K562 (cell line): ENCODE measurements around the gene DXO.

Source experiments
- CTCF ChIP-seq, 3 experiments: IDR thresholded peaks in 2 of 3; conservative IDR thresholded peaks in 1 of 3; 2 replicates each; pipeline ENCODE4 v1.5.1; 2011 to 2012; ENCODE audit warnings: low read length in 3 of 3, mild to moderate bottlenecking in 3 of 3, control low read depth in 2 of 3, improper control_type of control experiment in 1 of 3, inconsistent platforms in 1 of 3, low read depth in 1 of 3, mixed read lengths in 1 of 3, moderate library complexity in 1 of 3; ENCODE audit not compliant: insufficient read depth in 2 of 3
- HDAC1 ChIP-seq, 2 experiments: fragments of 450-650 bp; IDR thresholded peaks; 2 replicates each; pipeline ENCODE4 v1.6.1; 2016 to 2017; ENCODE audit warnings: inconsistent platforms in 1 of 2, mild to moderate bottlenecking in 1 of 2, moderate library complexity in 1 of 2
- KDM5B ChIP-seq: fragments of 200-600 bp; sonication (generic); IDR thresholded peaks from 2 replicates; pipeline ENCODE4 v1.6.1; 2012; ENCODE audit warnings: low read depth, mild to moderate bottlenecking, moderate library complexity, low read length, control low read depth, inconsistent platforms; ENCODE audit not compliant: insufficient replicate concordance
- TAF7 ChIP-seq: fragments of 450-650 bp; IDR thresholded peaks from 2 replicates; pipeline ENCODE4 v1.6.1; 2016; ENCODE audit warnings: missing genetic modification characterization, missing compliant biosample characterization

GRCh38 chr6:31943742-31944141 is 28.2 kb downstream of the DXO start:
- TF ChIP-seq KDM5B: no peak
- no peak for TF ChIP-seq TAF7 (tag)
- no peak for TF ChIP-seq CTCF (IDR thresholded peaks at IDR 0.05 in 2 of 3, conservative IDR thresholded peaks at IDR 0.05 in 1 of 3; ENCODE audit: insufficient read depth in 2 of 3, low read depth in 1 of 3, low read length in 3 of 3)
- no peak for TF ChIP-seq HDAC1 (IDR thresholded peaks at IDR 0.05)
